ENCODE results near the gene ZDHHC1.

Gene ZDHHC1, protein sequence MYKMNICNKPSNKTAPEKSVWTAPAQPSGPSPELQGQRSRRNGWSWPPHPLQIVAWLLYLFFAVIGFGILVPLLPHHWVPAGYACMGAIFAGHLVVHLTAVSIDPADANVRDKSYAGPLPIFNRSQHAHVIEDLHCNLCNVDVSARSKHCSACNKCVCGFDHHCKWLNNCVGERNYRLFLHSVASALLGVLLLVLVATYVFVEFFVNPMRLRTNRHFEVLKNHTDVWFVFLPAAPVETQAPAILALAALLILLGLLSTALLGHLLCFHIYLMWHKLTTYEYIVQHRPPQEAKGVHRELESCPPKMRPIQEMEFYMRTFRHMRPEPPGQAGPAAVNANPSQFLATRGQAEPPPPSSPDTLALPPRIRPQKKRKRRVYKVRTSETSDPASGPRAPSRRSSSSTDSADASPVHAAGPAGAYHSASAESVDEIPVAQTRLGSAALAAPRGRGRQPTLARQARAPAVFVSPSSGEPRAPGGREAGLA

DNA sequence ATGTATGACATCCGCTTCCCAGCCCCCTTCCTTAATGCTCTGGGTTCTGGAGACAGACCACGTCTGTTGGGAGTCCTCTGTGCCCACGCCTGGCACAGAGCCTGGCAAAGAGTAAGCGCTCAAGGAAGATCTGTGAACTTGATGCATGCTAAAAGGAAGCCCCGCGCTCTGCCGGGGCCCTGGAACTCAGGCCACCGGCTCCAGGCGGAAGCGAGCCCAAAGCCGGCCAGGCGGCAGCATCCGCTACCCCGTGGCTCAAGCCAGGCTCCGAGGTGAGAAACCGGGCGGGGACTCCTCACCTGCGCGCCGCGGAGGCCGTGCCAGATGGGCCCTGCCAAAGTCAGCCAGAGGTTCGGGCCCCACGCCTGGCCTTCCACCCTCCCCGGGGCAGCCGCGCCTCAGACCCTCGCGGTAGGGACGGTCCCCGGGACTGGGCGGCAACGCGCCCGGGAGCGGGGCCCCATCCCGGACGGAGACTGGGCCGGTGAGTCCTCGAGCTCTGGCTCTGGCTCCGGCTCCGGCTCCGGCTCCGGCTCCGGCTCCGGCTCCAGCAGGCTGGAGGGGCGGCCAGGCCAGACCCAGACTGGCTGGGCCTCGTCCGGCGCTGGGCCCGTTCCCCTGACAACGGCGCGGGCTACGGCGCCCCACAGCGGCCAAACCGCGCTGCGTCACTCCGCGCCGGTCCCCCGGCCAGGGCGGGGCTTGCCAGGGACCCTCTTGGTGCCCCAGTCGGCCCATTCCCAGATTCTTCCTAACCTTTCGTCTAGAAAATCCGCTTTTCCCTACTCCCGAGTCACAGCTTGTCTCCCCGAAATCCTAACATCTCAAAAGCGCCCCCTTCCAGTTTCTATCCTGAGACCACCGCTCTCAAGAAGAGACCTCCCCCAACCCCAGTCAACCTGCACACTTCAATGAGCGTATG, at the start of gene ZDHHC1:
Gene ZDHHC1 (minus strand): TSS at position 606 of the 922 bp plus-strand sequence. CDS start 8,702 bp downstream, outside the sequence.
- Mint-ChIP-seq H3K4me3 (peak within 1 kb of the TSS; percentile 91 to 92), H3K27ac (peak within 1 kb of the TSS in 1 of 2 donors; percentile 73), H3K4me1 (peaks cover 12% of the 10 kb centered on the region), H3K27me3 (peaks cover 49% of the 10 kb centered on the region), H3K9me3 (no peaks in the 10 kb centered on the region)
- ATAC-seq, result peak; percentile 96
- DNase-seq, result peak; percentile 67 to 70

GRCh38 chr16:67464565-67464964, 48.3 kb upstream of the ZDHHC1 start:
- ATAC-seq, result no peak
- no peak overlapping the region for H3K27ac Mint-ChIP-seq
- no peak overlapping the region for H3K4me3 Mint-ChIP-seq
- no peak for DNase-seq
- H3K9me3 Mint-ChIP-seq, result no peaks in the 10 kb centered on the region
- peaks cover 33% of the 10 kb centered on the region for H3K4me1 Mint-ChIP-seq
- H3K27me3 Mint-ChIP-seq, result no peaks in the 10 kb centered on the region

DNA sequence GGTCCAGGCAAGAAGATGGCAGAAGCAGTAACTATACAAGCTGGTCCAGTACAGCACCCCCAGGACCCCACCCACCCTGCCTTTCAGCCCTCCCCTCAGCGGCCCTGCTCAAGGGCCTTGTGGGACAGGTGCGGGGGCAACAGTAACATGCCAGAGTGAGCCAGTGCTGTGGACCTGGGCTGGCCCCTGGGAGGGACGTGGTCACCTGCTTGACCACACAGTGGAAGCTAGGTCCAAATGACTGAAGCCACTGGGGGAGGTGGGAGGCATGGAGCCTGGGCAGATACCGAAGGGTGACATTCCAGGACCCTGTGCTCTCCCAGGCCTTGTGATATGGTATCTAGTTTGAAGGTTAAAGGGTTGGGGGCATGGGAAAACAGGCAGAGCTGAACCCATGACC, 47.4 kb upstream of the ZDHHC1 start:
- H3K4me3 Mint-ChIP-seq, result no peak overlapping the region
- H3K4me1 Mint-ChIP-seq, result peaks cover 33% of the 10 kb centered on the region

DNA sequence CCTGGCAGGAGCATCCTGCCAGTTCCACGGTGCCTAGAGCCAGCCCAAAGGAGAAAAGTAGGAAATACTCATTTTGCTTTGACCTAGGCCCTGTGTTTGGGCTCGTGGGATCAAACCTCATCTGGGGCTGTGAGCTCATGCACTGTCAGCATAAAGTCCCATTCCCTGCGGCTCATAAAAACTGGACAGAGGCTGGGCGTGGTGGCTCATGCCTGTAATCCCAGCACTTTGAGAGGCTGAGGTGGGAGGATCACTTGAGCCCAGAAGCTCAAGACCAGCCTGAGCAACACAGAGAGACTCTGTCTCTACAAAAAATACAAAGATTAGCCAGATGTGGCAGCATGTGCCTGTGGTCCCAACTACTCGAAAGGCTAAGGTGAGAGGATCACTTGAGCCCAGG, 46.8 kb upstream of the ZDHHC1 start:
- no peaks in the 10 kb centered on the region for H3K9me3 Mint-ChIP-seq
- H3K4me1 Mint-ChIP-seq, result peaks cover 26% of the 10 kb centered on the region
- no peaks in the 10 kb centered on the region for H3K27me3 Mint-ChIP-seq
- ATAC-seq (no peak), DNase-seq (no peak)
- no peak overlapping the region for H3K4me3 Mint-ChIP-seq
- peak overlapping the region in 1 of 2 donors; percentile 77 for H3K27ac Mint-ChIP-seq

More for the DNA sequence above, 47.4 kb upstream of the ZDHHC1 start:
- ATAC-seq (no peak), DNase-seq (no peak)
- no peaks in the 10 kb centered on the region for H3K27me3 Mint-ChIP-seq
- no peaks in the 10 kb centered on the region for H3K9me3 Mint-ChIP-seq
- H3K27ac Mint-ChIP-seq, result no peak overlapping the region

DNA sequence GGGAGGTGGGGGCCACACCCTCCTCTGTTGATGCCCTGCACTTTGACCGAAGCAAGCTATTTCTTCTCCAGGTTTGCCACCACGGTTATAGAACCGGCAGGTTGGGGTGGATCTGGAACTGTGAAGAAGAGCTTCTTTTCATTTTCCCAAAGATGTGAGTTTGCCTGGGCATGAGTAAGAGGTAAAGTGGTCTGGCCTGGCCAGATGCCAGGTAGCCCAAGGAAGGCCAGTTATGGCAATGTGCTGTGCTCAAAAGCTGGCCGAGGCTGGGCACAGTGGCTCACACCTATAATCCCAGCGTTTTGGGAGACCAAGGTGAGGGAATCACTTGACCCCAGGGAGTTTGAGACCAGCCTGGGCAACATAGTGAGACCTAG, 46.0 kb upstream of the ZDHHC1 start:
- no peak overlapping the region for H3K4me3 Mint-ChIP-seq
- no peaks in the 10 kb centered on the region for H3K9me3 Mint-ChIP-seq
- peaks cover 25% of the 10 kb centered on the region for H3K4me1 Mint-ChIP-seq
- DNase-seq (no peak), ATAC-seq (no peak)
- no peaks in the 10 kb centered on the region for H3K27me3 Mint-ChIP-seq
- no peak overlapping the region for H3K27ac Mint-ChIP-seq

DNA sequence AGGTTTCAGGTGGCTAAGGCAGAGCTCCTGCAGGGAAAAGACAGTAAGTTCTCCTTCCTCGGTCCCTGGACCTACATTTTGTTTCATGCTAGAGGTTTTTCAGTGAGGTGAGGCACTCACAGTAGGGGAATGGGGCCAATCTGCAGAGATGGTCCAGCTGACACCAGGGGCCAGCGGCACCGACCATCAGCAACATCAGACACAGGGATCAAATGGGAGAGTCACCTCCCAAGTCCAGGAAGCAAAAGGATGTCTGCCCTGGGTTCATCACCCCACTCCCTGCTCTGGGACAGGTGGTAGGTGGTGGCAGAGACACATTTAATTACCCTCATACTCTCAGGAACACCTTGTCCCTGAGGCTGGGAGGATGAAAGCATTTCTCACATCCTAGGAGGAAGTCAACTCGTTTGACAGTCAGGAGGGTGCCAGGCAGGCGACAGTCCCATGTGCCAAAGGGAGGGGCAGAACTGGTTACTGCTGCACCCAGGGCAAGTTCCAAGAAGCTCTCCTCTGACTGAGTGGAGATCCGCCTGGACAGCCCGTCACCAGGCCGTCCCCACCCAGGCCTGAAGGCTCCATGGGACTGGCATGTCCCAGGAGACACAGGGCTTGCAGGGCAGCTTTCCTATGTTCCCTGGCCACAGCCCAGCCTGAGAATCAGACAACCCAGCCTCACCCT, 45.5 kb upstream of the ZDHHC1 start:
- Mint-ChIP-seq H3K27me3 (no peaks in the 10 kb centered on the region), H3K4me1 (peaks cover 30% of the 10 kb centered on the region), H3K27ac (peak overlapping the region in 1 of 2 donors; percentile 42), H3K4me3 (no peak overlapping the region), H3K9me3 (no peaks in the 10 kb centered on the region)
- ATAC-seq (no peak), DNase-seq (no peak)

DNA sequence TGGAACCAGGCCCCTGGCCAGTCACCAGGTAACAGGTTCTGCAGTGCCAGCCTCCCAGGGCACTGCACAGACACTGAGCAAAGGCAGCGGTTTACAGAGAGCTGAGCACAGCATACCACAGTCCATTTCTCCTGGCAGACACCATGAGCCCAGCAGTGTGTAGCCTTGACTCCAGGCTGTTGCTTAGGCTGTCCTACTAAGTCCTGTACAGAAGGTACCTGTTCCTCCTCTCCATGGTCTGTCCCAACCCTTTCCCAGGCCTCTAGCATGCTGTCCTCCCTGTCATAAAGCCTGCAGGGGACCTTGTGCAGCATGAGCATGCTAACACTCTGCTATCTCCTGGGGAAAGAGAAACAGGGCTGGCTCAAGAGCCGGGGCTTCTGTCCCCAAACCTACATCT, 44.7 kb upstream of the ZDHHC1 start:
- DNase-seq (no peak), ATAC-seq (no peak)
- H3K9me3 Mint-ChIP-seq, result no peaks in the 10 kb centered on the region
- H3K27ac Mint-ChIP-seq, result no peak overlapping the region
- no peaks in the 10 kb centered on the region for H3K27me3 Mint-ChIP-seq
- no peak overlapping the region for H3K4me3 Mint-ChIP-seq
- H3K4me1 Mint-ChIP-seq, result peaks cover 31% of the 10 kb centered on the region

DNA sequence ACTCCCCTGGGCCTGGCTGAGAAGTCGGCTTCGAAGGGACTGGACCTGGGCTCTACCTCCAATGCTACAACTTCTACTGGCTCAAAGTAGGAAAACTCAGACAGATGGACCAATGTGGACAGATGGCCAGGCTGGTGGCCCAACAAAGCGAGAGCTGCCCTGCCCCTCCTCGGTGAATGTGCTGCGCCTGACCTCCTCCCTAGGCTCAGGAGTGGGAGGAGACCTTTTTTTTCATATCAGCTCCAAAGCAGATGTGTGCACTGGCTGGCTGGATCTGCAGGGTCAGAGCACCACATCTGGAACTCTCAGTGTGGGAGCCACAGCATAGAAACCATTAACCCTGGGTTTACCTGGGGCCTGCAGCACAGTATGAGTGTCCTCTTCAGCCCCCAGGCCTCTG, 43.9 kb upstream of the ZDHHC1 start:
- no peak for DNase-seq

GRCh38 chr16:67459861-67460150, 43.5 kb upstream of the ZDHHC1 start:
- no peaks in the 10 kb centered on the region for H3K9me3 Mint-ChIP-seq
- H3K4me3 Mint-ChIP-seq, result no peak overlapping the region
- no peaks in the 10 kb centered on the region for H3K27me3 Mint-ChIP-seq
- DNase-seq (no peak), ATAC-seq (no peak)
- peaks cover 24% of the 10 kb centered on the region for H3K4me1 Mint-ChIP-seq
- no peak overlapping the region for H3K27ac Mint-ChIP-seq

More for the DNA sequence above, 43.9 kb upstream of the ZDHHC1 start:
- H3K27ac Mint-ChIP-seq, result no peak overlapping the region
- no peak overlapping the region for H3K4me3 Mint-ChIP-seq
- H3K4me1 Mint-ChIP-seq, result peaks cover 23% of the 10 kb centered on the region
- ATAC-seq, result no peak
- no peaks in the 10 kb centered on the region for H3K9me3 Mint-ChIP-seq
- H3K27me3 Mint-ChIP-seq, result no peaks in the 10 kb centered on the region

DNA sequence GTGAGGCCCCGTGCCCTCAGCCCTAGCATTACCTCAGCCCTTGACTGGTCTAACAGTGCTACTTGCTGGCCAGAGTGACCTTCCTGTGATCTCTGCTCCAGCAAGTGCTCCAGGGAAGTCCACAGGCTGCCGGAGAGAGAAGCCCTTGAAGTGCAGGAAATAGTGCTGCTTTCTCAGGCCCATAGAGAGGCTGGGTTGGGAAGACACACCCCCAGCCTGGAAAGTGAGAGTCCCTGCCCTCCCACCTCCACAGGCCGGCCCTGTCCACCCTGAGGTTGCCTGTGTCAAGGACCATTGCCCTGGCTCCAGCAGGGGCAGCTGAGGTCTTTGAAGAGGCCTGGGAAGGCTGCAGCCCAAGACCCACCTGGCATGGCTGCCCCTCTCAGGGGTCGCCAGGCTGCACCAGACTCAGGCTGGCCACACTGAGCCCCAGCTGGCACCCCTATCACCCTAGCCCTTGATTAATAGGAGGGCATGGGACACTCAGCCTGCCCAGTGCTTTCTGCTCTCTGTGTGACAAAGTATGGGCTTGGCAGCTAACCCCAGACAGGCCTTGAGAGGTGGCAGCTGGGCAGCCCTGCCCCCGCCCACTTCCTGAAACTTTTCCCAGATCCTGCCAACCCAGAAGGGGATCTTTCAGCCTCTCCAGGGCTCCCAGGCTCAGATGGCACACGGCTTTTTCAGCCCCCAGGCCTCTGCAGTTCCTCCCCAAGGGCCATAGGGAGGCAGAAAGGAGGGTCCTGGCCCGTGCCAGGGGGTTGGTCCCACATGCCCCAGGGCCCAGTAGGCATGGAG, 43.0 kb upstream of the ZDHHC1 start:
- Mint-ChIP-seq H3K27me3 (no peaks in the 10 kb centered on the region), H3K9me3 (no peaks in the 10 kb centered on the region), H3K27ac (peak overlapping the region in 1 of 2 donors; percentile 28), H3K4me3 (no peak overlapping the region), H3K4me1 (peaks cover 24% of the 10 kb centered on the region)
- no peak for ATAC-seq
- DNase-seq, result no peak

GRCh38 chr16:67458121-67458641, 41.9 kb upstream of the ZDHHC1 start:
- H3K4me3 Mint-ChIP-seq, result no peak overlapping the region
- no peak overlapping the region for H3K27ac Mint-ChIP-seq

DNA sequence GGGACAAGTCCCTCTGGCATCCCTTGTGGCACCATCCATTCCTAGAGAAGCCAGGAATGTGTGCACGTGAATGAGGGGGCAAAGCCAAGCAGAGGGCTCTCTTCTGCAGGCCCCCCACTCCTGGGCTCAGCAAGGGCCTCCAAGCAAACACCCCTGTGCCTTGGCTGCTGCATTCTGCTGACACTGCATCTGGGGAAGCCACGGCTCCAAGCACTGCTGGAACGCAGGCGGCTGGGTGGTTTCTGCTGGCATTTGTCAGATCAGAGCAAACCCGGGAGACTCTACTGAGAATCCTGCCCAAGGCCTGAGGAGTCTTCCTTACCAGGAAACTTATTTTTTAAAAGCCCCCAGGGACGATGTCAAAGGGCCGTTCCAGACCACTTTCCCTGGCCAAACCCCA, 41.3 kb upstream of the ZDHHC1 start:
- Mint-ChIP-seq H3K27ac (peak overlapping the region in 1 of 2 donors; percentile 56), H3K27me3 (no peaks in the 10 kb centered on the region), H3K9me3 (no peaks in the 10 kb centered on the region), H3K4me1 (peaks cover 13% of the 10 kb centered on the region), H3K4me3 (no peak overlapping the region)
- DNase-seq, result no peak
- no peak for ATAC-seq

More at GRCh38 chr16:67458121-67458641, 41.9 kb upstream of the ZDHHC1 start:
- Mint-ChIP-seq H3K9me3 (no peaks in the 10 kb centered on the region), H3K27me3 (no peaks in the 10 kb centered on the region), H3K4me1 (peaks cover 15% of the 10 kb centered on the region)
- no peak for ATAC-seq
- no peak for DNase-seq

DNA sequence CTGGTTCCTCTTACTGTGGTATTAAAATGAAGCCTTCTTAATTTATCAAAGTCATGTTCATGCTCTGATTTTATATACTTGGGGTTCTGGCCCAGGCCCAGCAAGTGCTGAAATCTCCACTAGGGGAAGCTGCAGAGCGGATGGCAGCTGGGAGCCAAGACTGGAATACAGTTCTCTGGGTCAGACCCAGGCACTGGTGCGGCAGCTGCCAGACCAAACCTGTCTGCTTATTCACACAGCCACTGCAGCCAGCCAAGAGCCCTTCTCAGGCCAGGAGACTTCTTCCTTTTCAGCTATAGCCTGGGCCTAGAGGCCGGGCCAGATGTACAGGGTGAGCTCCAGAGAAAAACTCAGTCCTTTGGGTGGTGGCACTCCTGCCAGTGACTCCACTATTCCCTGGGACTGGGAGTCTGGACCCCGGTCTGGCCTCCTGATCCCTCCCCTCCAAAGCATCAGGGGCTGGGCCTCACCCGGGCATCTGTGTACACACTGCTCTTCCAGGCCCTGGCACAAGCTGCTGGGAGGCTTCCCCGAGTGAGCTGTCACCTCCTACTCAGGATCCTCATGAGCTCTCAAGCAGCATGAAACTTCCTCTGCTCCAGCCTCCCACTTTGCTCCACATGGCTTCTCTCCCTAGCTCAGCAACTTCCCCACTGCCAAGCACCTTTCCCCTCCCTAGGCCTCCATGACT, 40.3 kb upstream of the ZDHHC1 start:
- H3K9me3 Mint-ChIP-seq, result no peaks in the 10 kb centered on the region
- H3K4me3 Mint-ChIP-seq, result no peak overlapping the region
- no peak for DNase-seq
- peaks cover 13% of the 10 kb centered on the region for H3K4me1 Mint-ChIP-seq
- no peak overlapping the region for H3K27ac Mint-ChIP-seq
- ATAC-seq, result no peak
- H3K27me3 Mint-ChIP-seq, result no peaks in the 10 kb centered on the region

GRCh38 chr16:67454852-67455251, 38.6 kb upstream of the ZDHHC1 start:
- no peaks in the 10 kb centered on the region for H3K9me3 Mint-ChIP-seq
- DNase-seq (no peak), ATAC-seq (no peak)
- H3K4me3 Mint-ChIP-seq, result no peak overlapping the region
- H3K4me1 Mint-ChIP-seq, result peaks cover 13% of the 10 kb centered on the region
- no peak overlapping the region for H3K27ac Mint-ChIP-seq
- H3K27me3 Mint-ChIP-seq, result no peaks in the 10 kb centered on the region
